ENCODE results near the gene TSSK2.

The TSSK2 gene

DNA sequence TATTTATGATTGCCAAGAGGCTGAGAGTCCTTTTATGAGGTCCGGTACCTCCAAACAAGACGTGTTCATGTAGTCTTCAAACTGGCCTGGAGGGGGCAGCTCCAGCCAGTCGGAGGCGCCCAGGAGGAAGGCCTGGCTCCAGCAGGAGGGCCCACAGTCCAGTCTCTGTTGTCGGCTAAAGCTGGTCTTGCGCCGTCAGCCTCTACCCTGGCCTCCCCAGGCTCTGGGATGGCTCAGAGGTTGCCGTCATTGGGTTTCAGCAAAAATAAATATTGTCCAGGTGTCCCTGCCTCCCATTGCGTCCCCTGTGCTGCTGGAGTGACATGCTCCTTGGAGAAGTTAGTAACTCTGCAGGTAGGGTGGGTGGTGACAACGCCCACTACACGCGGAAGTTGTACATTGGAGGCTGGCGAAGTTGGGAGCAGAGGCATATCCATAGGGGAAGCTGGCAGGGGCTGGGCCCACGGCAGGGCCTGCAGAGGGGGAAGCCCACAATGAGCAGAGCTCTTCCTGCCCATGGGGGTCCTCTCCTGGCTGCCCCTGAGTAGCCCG, 48.5 kb downstream of the TSSK2 start:
- Histone ChIP-seq H3K4me3 (ENCODE audit: low read depth in 1 of 5, low read length in 5 of 5) (peak overlapping the region; percentile 57 to 75 (median 69)), H3K36me3 (ENCODE audit: control insufficient read depth in 5 of 5, insufficient read depth in 5 of 5, low read length in 5 of 5) (peaks cover 0 to 21% (median 10%) of the 10 kb centered on the region in 5 donors), H3K9me3 (ENCODE audit: control insufficient read depth in 5 of 5, low read length in 5 of 5) (no peaks in the 10 kb centered on the region), H3K4me1 (ENCODE audit: control insufficient read depth in 5 of 5, insufficient read depth in 5 of 5, low read length in 5 of 5) (peaks cover 3 to 48% (median 42%) of the 10 kb centered on the region in 5 donors), H3K27me3 (ENCODE audit: control insufficient read depth in 5 of 5, insufficient read depth in 4 of 5, low read length in 5 of 5) (no peaks in the 10 kb centered on the region), H3K9ac (ENCODE audit: low read length in 5 of 5) (peak overlapping the region in 4 of 5 donors; percentile 72 to 85 (median 78)), H3K27ac (ENCODE audit: low read depth, low read length) (peak overlapping the region; percentile 86)

- H3K9me3 ChIP-seq (ENCODE audit: control insufficient read depth in 5 of 5, low read length in 5 of 5), result no peaks in the 10 kb centered on the region
- no peak overlapping the region for H3K27ac ChIP-seq (ENCODE audit: low read depth, low read length)
- H3K9ac ChIP-seq (ENCODE audit: low read length in 5 of 5), result peak overlapping the region in 2 of 5 donors; percentile 35 to 79
- no peaks in the 10 kb centered on the region for H3K27me3 ChIP-seq (ENCODE audit: control insufficient read depth in 5 of 5, insufficient read depth in 4 of 5, low read length in 5 of 5)
- peaks cover 0 to 44% (median 35%) of the 10 kb centered on the region in 5 donors for H3K4me1 ChIP-seq (ENCODE audit: control insufficient read depth in 5 of 5, insufficient read depth in 5 of 5, low read length in 5 of 5)
- peaks cover 0 to 19% (median 10%) of the 10 kb centered on the region in 5 donors for H3K36me3 ChIP-seq (ENCODE audit: control insufficient read depth in 5 of 5, insufficient read depth in 5 of 5, low read length in 5 of 5)
- H3K4me3 ChIP-seq (ENCODE audit: low read depth in 1 of 5, low read length in 5 of 5), result no peak overlapping the region
Observed at GRCh38 chr22:19180234-19180633, 49.1 kb downstream of the TSSK2 start.

GRCh38 chr22:19180740-19181410, 49.8 kb downstream of the TSSK2 start:
- Histone ChIP-seq H3K9me3 (ENCODE audit: control insufficient read depth in 5 of 5, low read length in 5 of 5) (no peaks in the 10 kb centered on the region), H3K27ac (ENCODE audit: low read depth, low read length) (no peak overlapping the region), H3K4me3 (ENCODE audit: low read depth in 1 of 5, low read length in 5 of 5) (no peak overlapping the region), H3K9ac (ENCODE audit: low read length in 5 of 5) (peak overlapping the region in 1 of 5 donors; percentile 35), H3K27me3 (ENCODE audit: control insufficient read depth in 5 of 5, insufficient read depth in 4 of 5, low read length in 5 of 5) (no peaks in the 10 kb centered on the region), H3K36me3 (ENCODE audit: control insufficient read depth in 5 of 5, insufficient read depth in 5 of 5, low read length in 5 of 5) (peaks cover 0 to 14% (median 6%) of the 10 kb centered on the region in 5 donors), H3K4me1 (ENCODE audit: control insufficient read depth in 5 of 5, insufficient read depth in 5 of 5, low read length in 5 of 5) (peaks cover 0 to 38% (median 29%) of the 10 kb centered on the region in 5 donors)

GRCh38 chr22:19181786-19182471, 50.8 kb downstream of the TSSK2 start:
- Histone ChIP-seq H3K4me3 (ENCODE audit: low read depth in 1 of 5, low read length in 5 of 5) (no peak overlapping the region), H3K9me3 (ENCODE audit: control insufficient read depth in 5 of 5, low read length in 5 of 5) (no peaks in the 10 kb centered on the region), H3K9ac (ENCODE audit: low read length in 5 of 5) (no peak overlapping the region), H3K27me3 (ENCODE audit: control insufficient read depth in 5 of 5, insufficient read depth in 4 of 5, low read length in 5 of 5) (no peaks in the 10 kb centered on the region), H3K4me1 (ENCODE audit: control insufficient read depth in 5 of 5, insufficient read depth in 5 of 5, low read length in 5 of 5) (peaks cover 0 to 27% (median 20%) of the 10 kb centered on the region in 5 donors), H3K36me3 (ENCODE audit: control insufficient read depth in 5 of 5, insufficient read depth in 5 of 5, low read length in 5 of 5) (peaks cover 0 to 12% (median 6%) of the 10 kb centered on the region in 5 donors), H3K27ac (ENCODE audit: low read depth, low read length) (no peak overlapping the region)
